ENCODE data around the gene KNSTRN. TPM values are rescaled to one million over a fixed set of nuclear protein-coding genes. Genes with fewer than 3 reads are reported as not detected.

Gene KNSTRN
- total RNA-seq, 1 experiment from 2014 or later = 115 TPM

- BruUV-seq (replicated peaks) = no TSS peak
- POLR2A ChIA-PET (ENCODE audit: unreplicated experiment) = interaction anchor here (0.6 to 1.0 kb wide), 5 partner anchors 23 to 159 kb away, joined by 3 to 5 read pairs (median 4); partner anchors contain the start of genes CCDC32 and KNSTRN
These were observed 23.2 kb downstream of the KNSTRN start, which contains the start of gene IVD for GRCh38 chr15:40405501-40406381. TSS of gene IVD (plus strand) at chr15:40405795. CDS start at chr15:40405828, 33 bp downstream.

GRCh38 chr15:40407330-40407990 lies 24.9 kb downstream of the KNSTRN start:
- Histone ChIP-seq H3K4me1 (ENCODE audit: insufficient read depth, low read length) (peaks cover 21% of the 10 kb centered on the region), H3K27me3 (ENCODE audit: low read length) (no peaks in the 10 kb centered on the region), H3K9me3 (ENCODE audit: low read length) (no peaks in the 10 kb centered on the region), H3K4me2 (ENCODE audit: low read length) (peak overlapping the region; percentile 93), H3F3A (ENCODE audit: low read length, unreplicated experiment) (no peaks in the 10 kb centered on the region), H3K4me3 (ENCODE audit: low read length) (peak overlapping the region; percentile 92), H4K20me1 (ENCODE audit: low read length) (no peaks in the 10 kb centered on the region), H3K9ac (ENCODE audit: low read length) (no peak overlapping the region), H2AFZ (ENCODE audit: low read length) (no peak overlapping the region), H3K36me3 (ENCODE audit: low read depth, low read length) (peaks cover 21% of the 10 kb centered on the region), H3K27ac (ENCODE audit: low read length) (no peak overlapping the region), H3K79me2 (ENCODE audit: low read length) (peaks cover 33% of the 10 kb centered on the region), H3K9me2 (replicated peaks; ENCODE audit: low read length) (no peaks in the 10 kb centered on the region)
- ATAC-seq = no peak
- TF ChIP-seq CTCF (conservative IDR thresholded peaks at IDR 0.05; ENCODE audit: low read depth, low read length) = no peak
- POLR2A ChIA-PET (ENCODE audit: unreplicated experiment) = interaction anchor here (0.6 kb wide), 1 partner anchor 42 kb away, joined by 3 read pairs; no protein-coding TSS in a partner anchor
- BruUV-seq (replicated peaks) = no TSS peak
- CTCF ChIA-PET = interaction anchor here (0.6 kb wide), 1 partner anchor 15 kb away, joined by 6 read pairs; no protein-coding TSS in a partner anchor
- DNase-seq = no peak
- intact Hi-C loops (cut with micrococcal nuclease) = loop anchor here (5.0 kb wide), 1 partner anchor 65 kb away; the partner anchor contains the start of gene CCDC9B

More at GRCh38 chr15:40405501-40406381, 23.2 kb downstream of the KNSTRN start, which contains the start of gene IVD:
- H3K4me3 ChIP-seq (ENCODE audit: low read length) = peak within 1 kb of the TSS; percentile 92
- peaks cover 11% of the 10 kb centered on the region for H3K36me3 ChIP-seq (ENCODE audit: low read depth, low read length)
- TF ChIP-seq EZH2phosphoT487 (IDR thresholded peaks at IDR 0.05; ENCODE audit: borderline replicate concordance, low read length) (no peak), CTCF (conservative IDR thresholded peaks at IDR 0.05; ENCODE audit: low read depth, low read length) (no peak), EZH2 (IDR thresholded peaks at IDR 0.05; ENCODE audit: low read length, unreplicated experiment) (no peak)
- H3K9me2 ChIP-seq (replicated peaks; ENCODE audit: low read length) = no peaks in the 10 kb centered on the region
- DNase-seq = peak; percentile 98
- intact Hi-C loops (cut with micrococcal nuclease) = loop anchor here (1.0 to 5.0 kb wide), 2 partner anchors 23 to 63 kb away; partner anchors contain the start of genes CCDC9B and KNSTRN
- H3K27ac ChIP-seq (ENCODE audit: low read length) = peak within 1 kb of the TSS; percentile 55
- peak within 1 kb of the TSS; percentile 91 for H3K9ac ChIP-seq (ENCODE audit: low read length)
- peaks cover 21% of the 10 kb centered on the region for H3K4me1 ChIP-seq (ENCODE audit: insufficient read depth, low read length)
- H4K20me1 ChIP-seq (ENCODE audit: low read length) = no peaks in the 10 kb centered on the region
- H3K9me3 ChIP-seq (ENCODE audit: low read length) = no peaks in the 10 kb centered on the region
- no peaks in the 10 kb centered on the region for H3F3A ChIP-seq (ENCODE audit: low read length, unreplicated experiment)
- CTCF ChIA-PET = interaction anchor here (0.5 kb wide), 1 partner anchor 15 kb away, joined by 3 read pairs; no protein-coding TSS in a partner anchor
- ATAC-seq = peak; percentile 98
- no peaks in the 10 kb centered on the region for H3K27me3 ChIP-seq (ENCODE audit: low read length)
- H3K4me2 ChIP-seq (ENCODE audit: low read length) = peak within 1 kb of the TSS; percentile 93
- H2AFZ ChIP-seq (ENCODE audit: low read length) = peak within 1 kb of the TSS; percentile 81
- H3K79me2 ChIP-seq (ENCODE audit: low read length) = peaks cover 33% of the 10 kb centered on the region

Data from PC-3 (cell line).